HG03039 (cell line): ENCODE measurements around the gene ZNF490.
A peak's percentile ranks its signal among the peaks of the same experiment; 100 is the strongest.
"Not testable (repeated sequence)": the region's sequence is repeated elsewhere in the genome, so short reads cannot be mapped to it uniquely, and the experiment has no call there.

Source experiments
- ATAC-seq: cut with Tn5 transposase; IDR thresholded peaks from one replicate; pipeline ENCODE4 v1.9.1; 2021; ENCODE audit warnings: mild to moderate bottlenecking, moderate library complexity; ENCODE audit not compliant: unreplicated experiment

The ZNF490 gene

DNA sequence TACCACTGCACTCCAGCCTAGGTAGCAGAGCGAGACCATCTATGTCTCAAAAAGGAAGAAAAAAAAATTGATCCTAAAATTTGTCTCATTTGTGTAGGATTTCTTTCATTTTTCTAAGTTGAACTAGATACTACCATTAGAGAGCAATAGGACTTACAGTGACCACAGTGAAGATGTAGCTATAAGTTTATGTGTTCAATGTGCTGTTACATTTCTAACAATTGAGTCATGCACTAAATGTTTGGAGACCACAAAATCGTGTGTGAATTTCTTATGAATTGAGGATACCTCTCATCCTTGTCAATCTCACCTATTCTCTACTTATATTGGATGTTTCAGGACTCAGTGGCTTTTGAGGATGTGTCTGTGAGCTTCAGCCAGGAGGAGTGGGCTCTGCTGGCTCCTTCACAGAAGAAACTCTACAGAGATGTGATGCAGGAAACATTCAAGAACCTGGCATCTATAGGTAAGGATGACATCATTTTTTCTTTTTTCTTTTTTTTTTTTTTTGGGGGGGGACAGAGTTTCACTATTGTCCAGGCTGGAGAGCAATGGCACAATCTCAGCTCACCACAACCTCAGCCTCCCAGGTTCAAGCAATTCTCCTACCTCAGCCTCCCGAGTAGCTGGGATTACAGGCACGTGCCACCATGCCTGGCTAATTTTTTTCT lies 12.9 kb upstream of the ZNF490 start:
- ATAC-seq: no peak

GRCh38 chr19:12621253-12622024 lies 10.8 kb upstream of the ZNF490 start:
- ATAC-seq: not testable (repeated sequence)

- no peak for ATAC-seq
Measured at GRCh38 chr19:12617646-12618045, 7.0 kb upstream of the ZNF490 start.

- no peak for ATAC-seq
Measured at GRCh38 chr19:12611361-12611699, 717 bp upstream of the ZNF490 start.

GRCh38 chr19:12607631-12608030 lies 3.0 kb downstream of the ZNF490 start:
- ATAC-seq: no peak

DNA sequence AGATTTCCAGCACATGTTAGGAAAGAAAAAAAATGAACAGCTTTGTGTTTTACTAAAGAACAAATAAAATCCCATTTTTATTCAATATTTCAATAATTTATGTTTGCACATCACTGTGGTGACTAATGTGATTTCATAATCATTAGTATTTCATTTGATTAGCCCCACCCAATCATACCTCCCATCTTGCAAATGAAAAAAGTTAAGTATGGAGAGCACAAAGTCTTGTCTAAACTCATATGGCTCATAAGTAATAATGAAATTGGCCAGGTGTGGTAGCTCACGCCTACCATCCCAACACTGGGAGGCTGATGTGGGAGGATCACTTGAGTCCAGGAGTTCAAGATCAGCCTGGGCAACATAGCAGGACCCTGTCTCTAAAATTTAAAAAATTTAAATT lies 3.8 kb downstream of the ZNF490 start:
- no peak for ATAC-seq

GRCh38 chr19:12603714-12604113 lies 6.9 kb downstream of the ZNF490 start:
- ATAC-seq: no peak

- no peak for ATAC-seq
Measured at GRCh38 chr19:12597594-12597993, 13.0 kb downstream of the ZNF490 start.

GRCh38 chr19:12596927-12597548 lies 13.6 kb downstream of the ZNF490 start:
- ATAC-seq: no peak

GRCh38 chr19:12596485-12596884 lies 14.1 kb downstream of the ZNF490 start:
- ATAC-seq: no peak

- no peak for ATAC-seq
Measured at GRCh38 chr19:12581100-12581499, 29.5 kb downstream of the ZNF490 start.

DNA sequence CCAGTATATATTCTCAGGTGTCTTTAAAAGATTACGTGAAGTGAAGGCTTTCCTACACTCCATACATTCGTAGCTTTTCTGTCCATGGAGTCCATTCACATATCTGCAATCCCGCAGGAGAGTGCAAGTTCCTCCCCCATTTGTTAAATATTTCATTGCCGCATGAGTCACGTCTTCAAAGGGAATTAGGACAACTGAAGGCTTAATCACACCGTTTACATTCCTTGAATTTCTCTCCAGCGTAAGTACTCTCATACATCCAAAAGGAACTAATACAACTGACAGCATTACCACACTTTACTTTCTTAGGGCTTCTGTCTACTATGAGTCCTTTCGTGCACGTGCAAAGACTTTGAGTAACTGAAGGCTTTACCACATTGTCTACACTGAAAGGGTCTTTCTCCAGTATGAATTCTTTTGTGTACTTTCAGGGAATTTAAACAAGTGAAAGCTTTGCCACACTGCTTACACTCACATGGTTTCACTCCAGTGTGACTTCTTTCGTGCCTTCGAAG lies 30.4 kb downstream of the ZNF490 start:
- no peak for ATAC-seq

DNA sequence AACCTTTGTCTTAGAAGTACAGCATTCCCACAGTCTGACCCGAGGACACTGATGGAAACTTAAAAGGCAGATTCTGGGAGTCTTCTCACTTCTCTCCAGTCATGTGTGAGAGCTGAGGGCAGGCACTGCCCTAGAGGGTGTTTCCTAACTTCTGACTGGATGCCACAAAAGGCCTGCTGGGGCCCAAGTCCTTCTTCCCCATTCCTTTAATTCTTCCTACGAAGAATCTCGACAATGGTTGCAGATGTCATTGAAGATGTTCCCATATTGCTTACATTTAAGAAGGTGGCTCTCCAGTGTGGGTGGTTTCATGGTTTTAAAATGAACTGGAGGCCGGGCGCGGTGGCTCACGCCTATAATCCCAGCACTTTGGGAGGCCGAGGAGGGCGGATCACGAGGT lies 32.0 kb downstream of the ZNF490 start:
- ATAC-seq: no peak

GRCh38 chr19:12574036-12574435 lies 36.6 kb downstream of the ZNF490 start:
- no peak for ATAC-seq

DNA sequence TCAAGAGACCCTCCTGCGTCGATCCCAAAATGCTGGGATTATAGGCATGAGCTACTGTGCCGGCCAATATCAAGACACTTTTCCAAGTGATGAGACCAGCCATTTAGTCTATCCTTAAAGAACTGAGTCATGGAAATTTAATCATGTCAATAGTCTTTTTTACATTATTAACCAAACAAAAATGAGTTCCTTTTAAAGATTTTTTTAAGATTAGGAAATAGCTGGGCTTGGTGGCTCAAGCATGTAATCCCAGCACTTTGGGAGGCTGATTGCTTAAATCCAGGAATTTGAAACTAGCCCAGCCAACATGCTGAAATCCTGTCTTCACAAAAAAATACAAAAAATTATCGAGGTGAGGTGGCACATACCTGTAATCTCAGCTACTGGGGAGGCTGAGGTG lies 42.7 kb downstream of the ZNF490 start:
- ATAC-seq: no peak

DNA sequence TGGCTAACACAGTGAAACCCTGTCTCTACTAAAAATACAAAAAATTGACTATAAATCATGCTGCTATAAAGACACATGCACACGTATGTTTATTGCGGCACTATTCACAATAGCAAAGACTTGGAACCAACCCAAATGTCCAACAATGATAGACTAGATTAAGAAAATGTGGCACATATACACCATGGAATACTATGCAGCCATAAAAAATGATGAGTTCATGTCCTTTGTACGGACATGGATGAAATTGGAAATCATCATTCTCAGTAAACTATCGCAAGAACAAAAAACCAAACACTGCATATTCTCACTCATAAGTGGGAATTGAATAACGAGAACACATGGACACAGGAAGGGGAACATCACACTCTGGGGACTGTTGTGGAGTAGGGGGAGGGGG lies 44.2 kb downstream of the ZNF490 start:
- ATAC-seq: not testable (repeated sequence)

DNA sequence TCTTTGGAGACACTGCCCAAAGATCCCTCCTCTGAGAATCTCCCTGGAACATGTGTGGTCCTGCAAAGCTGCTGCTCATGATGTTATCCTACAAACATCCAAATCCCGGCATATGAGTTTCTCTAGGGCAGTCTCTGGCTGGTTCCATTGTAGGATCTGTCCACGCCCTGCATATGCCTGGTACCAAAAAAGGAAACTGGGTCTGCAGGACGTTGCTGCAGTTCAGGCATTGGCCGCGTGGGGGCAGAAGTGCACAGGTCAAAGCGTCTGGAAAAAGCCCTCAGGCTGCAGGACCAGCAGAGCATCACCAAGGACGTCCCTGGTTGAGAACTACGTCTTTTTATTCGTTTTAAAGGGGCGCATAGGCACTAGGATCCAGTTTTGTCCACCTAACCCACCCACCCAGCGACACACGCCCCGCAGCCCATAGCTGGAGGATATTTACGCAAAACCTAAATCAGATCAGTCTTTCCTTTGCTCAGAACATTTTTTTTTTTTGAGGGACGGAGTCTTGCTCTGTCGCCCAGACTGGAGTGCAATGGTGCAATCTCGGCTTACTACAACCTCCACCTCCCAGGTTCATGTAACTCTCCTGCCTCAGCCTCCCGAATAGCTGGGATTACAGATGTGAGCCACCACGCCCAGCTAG lies 46.5 kb downstream of the ZNF490 start:
- ATAC-seq: no peak

- ATAC-seq: no peak
Measured at GRCh38 chr19:12555456-12555930, 55.1 kb downstream of the ZNF490 start.

GRCh38 chr19:12551060-12551832 lies 59.4 kb downstream of the ZNF490 start, which contains the start of gene ZNF564:
ZNF564 (minus strand) TSS chr19:12551482; CDS start chr19:12551332, 150 bp downstream.
- ATAC-seq: peak; percentile 95

DNA sequence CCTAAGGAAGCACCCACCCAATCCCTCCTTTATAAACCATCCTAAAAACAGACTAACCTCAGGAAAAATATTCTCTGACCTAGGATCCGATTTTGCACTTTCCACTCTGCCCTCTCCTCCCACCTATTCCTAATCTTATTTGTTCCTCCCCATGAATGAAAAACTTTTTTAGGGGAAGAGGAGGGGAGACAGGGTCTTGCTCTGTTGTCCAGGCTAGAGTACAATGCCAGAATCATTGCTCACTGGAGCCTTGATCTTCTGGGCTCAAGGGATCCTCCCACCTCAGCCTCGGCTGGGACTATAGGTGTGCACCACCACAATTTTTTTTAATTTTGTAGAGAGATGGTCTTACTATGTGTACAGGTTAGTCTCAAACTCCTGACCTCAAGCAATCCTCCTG lies 63.7 kb downstream of the ZNF490 start:
- no peak for ATAC-seq
